ENCODE results near the gene OR10G2.
"Not testable (repeated sequence)": the region's sequence is repeated elsewhere in the genome, so short reads cannot be mapped to it uniquely, and the experiment has no call there.

The OR10G2 gene, protein sequence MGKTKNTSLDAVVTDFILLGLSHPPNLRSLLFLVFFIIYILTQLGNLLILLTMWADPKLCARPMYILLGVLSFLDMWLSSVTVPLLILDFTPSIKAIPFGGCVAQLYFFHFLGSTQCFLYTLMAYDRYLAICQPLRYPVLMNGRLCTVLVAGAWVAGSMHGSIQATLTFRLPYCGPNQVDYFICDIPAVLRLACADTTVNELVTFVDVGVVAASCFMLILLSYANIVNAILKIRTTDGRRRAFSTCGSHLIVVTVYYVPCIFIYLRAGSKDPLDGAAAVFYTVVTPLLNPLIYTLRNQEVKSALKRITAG

DNA sequence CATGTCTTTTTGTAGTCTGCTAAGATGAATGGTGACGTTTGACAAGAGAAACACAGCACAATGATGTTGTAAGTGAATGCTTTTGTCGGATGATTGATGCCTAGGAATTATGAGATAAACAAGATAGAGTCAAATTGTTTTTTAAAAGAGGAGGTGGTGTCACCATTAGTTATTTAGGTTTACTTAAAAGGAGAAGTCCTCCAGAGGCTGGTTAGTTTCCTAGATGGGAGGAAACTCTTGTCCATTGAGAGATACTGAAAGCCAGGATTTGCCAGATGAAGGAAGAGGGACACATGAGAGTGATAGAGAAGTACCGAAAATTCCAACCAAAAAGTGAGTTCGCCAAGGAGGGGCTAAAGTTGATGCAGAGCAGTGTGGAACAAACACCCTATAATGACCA lies at the start of gene OR10G2:
Gene OR10G2, minus strand, starts transcription at position 101 of the 400 bp plus-strand sequence. Its CDS starts 98 bp downstream, at position 3.
- DNase-seq = no peak

DNA sequence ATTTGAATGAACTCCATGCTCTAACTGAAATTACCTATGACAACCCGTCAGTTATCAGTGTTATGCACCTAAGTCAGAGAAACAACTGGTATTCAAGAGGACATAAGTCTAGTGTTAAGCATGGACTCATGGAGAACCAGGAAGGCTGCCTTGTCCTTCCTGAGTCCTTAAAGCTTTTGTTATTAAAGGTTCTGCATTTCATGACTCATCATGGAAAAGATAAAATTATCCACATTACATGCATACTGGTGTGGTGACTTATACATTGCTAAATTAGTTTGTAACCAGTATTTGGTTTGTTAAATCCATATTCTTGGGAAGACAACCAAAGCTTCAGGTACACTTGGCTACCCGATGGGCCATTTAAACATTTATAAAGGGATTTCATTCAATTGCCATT lies 45.3 kb upstream of the OR10G2 start:
- no peak for DNase-seq

DNA sequence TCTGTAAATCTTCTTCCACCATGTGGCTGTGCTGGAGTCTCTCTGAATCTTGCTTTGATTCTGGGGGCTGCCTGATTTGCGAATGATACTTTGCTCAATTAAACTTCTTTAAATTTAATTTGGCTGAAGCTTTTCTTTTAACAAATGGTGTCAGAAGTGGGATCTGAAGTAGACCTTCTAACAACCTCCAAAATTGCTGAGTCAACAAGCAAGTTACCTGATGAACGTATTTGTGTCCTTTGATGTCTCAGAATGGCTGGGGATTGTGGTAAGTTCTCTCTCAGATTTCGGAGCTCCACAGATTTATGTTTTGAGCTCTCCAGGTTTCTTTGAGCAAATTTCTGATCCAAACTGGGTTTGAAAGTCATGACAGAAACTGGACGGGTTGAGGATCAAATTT lies 40.8 kb upstream of the OR10G2 start:
- no peak for DNase-seq

DNA sequence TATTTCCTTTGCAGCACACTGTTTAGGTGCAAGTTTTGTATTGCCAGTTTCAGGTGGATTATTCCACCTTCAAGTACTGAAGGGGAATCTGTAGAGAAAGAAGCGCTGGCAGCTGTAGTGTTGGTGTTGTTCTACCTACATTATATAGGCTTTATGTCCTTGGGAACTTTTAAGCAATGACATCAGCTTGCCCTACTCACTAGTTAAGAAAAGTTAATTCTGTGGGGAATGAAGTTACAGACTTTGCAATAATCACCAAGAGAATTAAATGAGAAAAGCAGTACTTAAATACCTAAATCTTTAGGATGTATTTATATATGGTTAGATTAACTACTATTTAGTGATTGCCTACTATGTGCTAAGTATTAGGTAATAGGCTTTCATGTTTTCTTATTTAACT lies 39.0 kb upstream of the OR10G2 start, which contains the start of gene OR4E1:
Gene OR4E1, minus strand, starts transcription at position 101 of the 400 bp plus-strand sequence. CDS start 2,883 bp downstream, outside the sequence.
- DNase-seq = no peak

DNA sequence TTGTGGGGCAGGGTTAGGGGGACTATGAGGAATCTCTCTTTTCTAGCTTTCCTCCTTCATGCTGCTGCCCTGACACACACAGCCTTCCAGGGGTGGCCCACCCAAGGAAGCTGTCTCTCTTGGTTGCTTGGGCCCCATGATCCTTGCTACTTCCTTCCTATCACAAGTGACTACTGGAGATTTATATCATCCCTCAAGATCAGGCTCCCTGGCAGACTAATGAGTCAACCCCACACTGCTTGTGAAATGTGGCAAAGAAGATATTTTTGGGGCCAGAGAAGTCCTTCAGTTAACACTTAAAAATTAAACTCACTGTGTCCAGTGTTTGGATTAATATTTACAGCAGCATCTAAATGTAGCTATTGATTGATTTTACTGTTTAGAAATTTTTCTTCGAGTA lies 37.4 kb upstream of the OR10G2 start:
- no peak for DNase-seq

DNA sequence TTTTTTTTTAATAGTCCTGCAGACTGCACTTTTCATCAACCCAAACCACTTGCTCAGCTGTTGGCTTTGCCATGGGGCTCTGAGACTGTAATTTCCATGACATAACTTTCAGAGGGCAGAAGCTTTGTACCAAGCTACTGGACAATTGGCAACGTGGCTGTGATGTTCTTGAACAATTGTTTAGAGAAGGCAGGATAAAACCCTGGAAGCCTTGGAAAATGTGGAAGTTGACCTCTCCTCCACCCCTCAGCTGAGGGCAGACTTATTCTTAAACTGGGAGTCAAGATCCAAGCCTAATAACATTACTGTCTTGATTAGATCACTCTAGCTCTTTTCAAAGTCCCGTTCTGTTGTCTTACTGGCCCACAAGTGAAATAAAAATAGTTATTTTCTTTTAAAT lies 36.6 kb upstream of the OR10G2 start:
- DNase-seq = no peak

DNA sequence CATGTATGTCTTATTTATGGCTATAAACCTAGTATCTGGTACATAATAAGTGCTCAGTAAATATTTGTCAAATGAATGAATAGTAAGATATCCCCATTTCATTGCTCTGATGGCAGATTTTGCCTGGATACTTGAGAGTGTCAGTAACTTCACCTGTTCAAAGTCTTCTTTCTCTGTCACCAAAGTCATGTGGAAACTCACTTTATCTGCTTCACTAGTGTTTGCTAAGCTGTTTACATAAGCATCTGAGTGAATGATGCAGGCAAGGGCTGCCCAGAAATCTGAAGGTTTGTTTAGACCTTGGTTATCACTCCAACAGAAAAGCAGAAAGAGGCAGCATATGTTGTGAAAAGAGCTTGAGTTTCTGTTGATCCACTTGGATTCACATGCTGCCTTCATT lies 34.5 kb upstream of the OR10G2 start:
- DNase-seq = no peak

DNA sequence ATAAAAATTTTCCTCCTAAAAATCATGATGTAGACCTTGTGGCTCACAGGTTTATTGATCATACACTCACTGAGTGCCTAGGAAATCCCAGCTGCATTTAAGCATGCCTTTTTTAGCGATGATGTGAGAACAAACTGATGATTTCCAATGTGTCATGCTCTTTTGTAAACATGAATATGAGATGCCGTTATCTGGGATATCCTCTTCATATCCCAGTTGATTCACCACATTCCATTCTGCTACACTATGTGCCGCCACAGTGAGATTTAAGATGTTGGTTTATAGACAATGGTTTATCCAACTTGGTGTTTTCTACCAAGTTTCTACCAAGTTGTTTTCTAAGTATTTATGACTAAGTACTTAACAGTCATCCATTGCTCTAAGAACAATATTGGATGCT lies 33.6 kb upstream of the OR10G2 start:
- DNase-seq = no peak

DNA sequence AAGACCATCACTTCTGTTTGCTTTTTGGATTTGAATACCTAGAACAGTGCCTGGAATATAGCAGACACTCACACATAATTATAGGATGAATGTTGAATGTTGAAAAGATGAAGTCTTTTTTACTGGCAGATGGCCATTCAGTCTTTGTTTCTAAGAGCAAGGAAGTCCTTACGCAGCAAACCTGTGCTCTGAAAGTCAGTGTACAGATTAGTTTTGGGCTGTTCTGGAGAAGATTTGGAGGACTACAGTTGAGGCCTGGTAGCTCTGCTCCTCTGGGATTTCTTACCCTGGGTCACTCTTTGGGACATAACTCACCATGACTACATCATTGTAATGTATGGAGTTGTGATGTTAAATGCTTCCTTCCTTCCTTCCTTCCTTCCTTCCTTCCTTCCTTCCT lies 22.2 kb upstream of the OR10G2 start:
- DNase-seq = no peak

DNA sequence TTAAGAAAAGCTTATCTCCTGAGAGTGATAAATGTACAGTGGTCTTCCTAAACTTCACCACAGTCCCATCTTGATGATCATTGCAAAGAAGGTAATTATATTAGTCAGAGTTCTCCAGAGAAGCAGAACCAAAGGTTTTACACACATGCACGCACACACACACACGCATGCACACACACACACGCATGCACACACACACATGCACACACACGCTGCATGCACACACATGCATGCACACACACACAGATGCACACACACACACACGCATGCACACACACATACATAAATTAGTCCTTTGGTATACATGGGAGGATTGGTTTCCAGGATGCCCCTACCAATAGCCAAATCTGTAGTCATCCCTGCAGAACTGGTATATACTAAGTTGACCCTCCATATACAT lies 19.5 kb upstream of the OR10G2 start:
- DNase-seq = no peak

DNA sequence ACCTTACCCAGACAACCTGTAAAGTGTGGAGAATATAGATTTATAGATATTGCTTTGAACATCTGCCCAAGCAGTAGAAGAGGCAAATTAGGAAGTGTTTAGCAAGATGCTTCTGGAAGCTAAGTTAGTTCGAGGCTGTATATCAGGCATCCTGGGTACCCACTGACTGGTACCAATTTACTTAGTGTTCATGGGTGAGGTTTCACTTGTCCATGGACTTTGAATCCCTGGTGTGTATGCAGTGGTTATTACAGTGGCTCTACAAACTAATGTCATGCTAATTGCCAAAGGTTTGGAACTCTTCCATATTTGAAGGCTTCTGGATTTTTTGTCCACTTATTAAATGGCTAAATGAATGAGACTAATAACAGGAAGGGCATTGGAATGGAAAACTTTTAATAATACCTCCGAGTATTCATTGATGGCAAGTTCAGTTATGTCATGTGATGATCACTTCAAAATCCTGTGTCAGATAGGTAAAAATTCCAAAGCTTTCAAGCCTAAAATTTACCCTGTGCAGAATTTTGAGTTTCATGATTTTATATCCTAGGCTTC lies 18.7 kb upstream of the OR10G2 start, which contains the start of gene OR4E2:
Gene OR4E2, plus strand, starts transcription at position 505 of the 555 bp plus-strand sequence. CDS start 11,248 bp downstream, outside the sequence.
- DNase-seq = no peak

DNA sequence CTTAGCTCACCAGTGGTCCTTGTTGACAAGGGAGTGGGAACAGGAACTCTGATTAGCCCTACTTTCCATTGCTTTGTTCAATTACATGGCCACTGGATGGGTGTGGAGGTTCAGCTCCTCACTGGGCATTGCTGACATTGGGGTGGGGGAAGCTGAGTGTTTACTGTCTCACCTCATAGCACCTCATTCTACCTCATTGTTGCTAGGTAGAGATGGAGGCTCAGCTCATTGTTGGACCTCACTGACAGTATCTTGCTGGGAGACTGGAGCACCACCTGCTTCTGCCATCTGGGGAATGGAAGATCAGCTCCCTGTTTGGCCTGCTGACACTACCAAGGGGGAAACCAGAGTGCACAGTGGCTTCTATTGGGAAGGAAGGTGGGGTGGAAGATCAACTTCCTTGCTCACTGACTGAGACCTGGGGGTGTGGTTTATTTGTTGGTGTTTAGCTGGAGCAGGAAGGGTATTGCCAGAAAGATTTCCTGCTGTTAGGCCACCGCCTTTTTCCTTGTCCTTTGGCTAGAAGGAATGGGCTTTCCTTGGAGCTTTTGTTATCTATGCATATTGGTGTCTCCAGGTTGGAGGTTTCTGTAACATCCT lies 17.6 kb upstream of the OR10G2 start:
- DNase-seq = no peak

DNA sequence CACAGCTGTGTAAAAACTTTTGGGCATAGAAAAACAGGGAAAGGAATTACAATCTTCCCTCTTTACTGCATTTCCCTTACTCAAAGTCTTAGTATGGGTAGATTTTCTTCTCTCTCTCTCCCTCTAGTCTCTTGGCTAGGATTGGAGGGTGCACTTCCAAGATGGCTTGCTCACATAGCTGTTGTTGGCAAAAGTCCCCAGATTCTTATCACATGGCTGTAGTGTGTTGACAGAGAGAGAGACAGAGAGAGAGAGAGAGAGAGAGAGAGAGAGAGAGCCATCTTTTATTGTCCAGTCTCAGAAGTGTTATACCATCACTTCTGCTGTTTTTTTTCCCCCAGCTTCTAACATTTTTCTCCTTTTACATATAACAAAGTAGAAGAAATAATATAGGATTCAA lies 12.6 kb upstream of the OR10G2 start:
- no peak for DNase-seq

DNA sequence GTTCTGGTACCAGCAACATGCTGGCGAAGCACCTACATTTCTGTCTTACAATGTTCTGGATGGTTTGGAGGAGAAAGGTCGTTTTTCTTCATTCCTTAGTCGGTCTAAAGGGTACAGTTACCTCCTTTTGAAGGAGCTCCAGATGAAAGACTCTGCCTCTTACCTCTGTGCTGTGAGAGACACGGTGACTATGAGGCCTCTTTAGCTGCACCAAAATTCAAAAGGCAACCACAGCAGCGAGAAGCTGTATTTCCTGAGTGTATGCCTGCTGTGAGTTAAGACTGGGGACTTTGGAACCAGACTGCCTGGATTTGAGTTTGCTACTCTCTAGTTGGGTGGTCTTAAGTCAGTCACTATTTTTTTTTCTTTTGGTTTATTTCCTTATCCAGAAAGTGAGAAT lies 8.7 kb upstream of the OR10G2 start:
- no peak for DNase-seq

DNA sequence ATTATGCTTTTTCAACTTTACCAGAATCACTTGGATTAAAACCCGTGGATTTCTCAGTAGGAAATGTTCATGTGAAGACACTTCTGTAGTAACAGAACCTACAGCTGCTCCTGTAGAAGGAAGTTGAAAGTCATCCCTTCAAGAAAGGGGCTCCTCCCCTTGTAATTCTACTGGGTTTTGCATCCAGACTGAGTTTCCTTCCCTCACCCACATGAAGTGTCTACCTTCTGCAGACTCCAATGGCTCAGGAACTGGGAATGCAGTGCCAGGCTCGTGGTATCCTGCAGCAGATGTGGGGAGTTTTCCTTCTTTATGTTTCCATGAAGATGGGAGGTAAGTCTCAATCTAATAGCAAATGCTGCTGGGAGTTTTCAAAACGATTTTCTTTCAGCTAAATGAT lies 7.9 kb upstream of the OR10G2 start:
- DNase-seq = no peak

DNA sequence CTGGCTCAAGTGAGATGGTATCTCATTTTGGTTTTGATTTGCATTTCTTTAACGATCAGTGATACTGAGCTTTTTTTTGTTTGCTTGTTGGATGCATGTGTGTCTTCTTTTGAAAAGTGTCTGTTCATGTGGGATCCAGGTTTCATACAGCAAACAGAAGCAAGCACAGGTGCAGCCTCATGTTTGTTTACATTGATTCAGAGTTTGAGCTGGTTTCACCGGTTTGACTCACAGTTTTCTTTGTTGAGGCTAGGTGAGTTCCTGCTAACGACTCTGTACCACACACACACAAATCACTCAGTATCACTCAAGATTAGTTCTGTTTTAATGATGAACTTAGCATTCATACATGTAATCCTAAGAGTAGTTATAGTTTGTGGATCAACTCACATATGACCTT lies 3.7 kb downstream of the OR10G2 start:
- DNase-seq = no peak

DNA sequence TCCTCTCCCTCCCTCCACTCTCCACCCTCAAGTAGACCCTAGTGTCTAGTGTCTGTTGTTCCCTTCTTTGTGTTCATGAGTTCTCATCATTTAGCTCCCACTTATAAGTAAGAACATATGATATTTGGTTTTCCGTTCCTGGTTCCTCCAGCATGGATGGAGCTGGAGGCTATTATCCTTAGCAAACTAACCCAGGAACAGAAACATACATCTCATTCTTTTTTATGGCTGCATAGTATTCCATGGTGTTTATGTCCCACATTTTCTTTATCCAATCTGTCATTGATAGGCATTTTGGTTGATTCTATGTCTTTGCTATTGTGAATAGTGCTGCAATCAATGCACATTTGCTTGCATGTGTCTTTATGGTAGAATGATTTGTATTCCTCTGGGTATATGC lies 4.2 kb downstream of the OR10G2 start:
- DNase-seq = not testable (repeated sequence)

DNA sequence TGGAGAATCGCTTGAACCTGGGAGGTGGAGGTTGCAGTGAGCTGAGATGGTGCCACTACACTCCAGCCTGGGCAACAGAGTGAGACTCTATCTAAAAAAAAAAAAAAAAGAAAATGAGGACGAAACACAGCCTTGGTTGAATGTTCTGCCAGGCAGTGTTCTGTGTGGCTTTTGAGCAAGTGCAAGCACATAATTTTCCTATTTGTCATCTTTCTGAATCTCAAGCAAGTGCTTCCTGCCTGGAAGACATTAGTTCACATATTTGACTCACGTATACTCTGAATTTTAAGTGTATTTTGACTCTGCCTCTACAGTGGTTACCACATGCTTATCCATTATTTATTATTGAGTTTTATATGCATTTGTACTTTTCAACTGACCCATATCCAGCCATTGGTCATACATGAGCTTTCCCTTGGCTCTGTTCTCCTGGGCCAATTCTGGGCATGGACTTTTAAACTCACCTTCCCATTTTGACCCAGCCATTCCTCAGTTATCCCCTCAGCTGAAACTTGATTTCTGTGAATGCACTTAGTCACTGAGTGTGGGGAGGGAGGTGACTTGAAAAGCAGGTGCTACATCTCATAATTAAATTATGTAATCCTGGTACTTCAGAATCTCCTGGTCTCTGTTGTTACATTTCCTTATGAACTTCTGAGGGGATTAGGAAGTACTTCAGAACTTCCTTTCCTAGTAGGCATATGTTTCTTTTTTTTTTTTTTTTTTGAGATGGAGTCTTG lies 8.1 kb downstream of the OR10G2 start:
- DNase-seq = no peak

DNA sequence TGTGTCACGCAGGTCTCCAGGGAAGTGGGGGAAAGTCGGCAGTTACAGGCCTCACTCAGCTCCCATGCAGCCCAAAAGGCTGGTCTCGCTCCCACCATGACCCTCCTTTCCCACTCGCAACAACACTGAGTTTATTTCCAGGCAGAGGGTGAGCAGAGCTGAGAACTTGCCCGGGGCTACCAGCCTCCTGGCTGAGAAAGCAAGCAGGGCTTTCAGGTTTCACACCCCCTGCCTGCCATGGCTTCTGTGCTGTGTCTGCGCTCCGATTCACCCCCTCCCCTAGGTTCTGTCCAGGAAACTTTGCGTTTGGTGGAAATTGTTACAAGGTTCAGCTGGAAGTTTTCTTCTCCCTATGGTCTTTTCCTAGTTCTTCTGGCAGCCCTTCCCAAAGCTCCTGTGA lies 17.1 kb downstream of the OR10G2 start:
- DNase-seq = no peak

DNA sequence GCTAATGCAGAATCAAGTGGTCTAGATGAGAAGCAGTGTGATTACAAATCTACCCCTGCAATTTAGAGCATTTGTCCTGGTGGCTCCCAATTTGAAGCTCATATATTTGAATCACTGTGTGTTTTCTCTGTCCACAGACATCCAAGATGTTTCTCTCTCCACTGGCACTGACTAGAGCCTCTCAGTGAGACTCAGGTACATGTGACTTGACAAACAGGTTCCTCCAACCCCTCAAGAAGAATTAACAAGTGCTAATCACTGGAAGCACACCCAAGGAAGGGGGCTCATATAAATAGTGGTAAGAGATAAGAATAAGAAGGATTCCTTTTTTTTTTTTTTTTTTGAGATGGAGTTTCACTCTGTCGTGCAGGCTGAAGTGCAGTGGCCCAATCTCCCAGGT lies 20.5 kb downstream of the OR10G2 start:
- no peak for DNase-seq

DNA sequence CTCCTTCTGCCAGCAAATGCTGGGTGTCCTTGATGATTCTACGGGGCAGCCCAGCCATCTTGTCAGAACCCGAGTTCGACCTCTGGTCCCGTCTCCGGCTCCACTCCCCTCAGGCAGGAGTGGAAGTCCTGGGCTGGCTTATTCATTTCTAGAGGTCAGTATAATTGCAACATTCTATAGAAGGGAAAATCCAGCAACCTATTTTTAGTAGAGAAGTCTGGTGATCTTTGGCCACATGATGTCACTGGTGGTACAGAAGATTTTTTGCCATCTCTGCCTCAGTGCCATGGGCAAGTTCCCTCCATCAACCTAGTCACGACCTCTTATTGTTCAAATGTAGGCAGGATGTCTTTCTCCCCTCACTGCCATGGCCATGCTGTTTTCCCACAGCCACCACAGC lies 22.4 kb downstream of the OR10G2 start:
- DNase-seq = peak; percentile 0 to 6

DNA sequence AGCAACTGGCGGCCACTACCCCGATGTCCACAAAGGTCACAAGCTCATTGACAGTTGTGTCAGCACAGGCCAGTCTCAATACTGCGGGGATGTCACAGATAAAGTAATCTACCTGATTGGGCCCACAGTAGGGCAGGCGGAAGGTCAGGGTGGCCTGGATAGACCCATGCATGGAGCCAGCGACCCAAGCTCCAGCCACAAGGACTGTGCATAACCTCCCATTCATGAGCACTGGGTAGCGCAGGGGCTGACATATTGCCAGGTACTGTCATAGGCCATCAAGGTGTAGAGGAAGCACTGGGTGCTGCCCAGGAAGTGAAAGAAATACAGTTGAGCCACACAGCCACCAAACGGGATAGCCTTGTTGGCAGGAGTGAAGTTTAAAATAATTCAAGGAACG lies 32.6 kb downstream of the OR10G2 start:
- DNase-seq = not testable (repeated sequence)

DNA sequence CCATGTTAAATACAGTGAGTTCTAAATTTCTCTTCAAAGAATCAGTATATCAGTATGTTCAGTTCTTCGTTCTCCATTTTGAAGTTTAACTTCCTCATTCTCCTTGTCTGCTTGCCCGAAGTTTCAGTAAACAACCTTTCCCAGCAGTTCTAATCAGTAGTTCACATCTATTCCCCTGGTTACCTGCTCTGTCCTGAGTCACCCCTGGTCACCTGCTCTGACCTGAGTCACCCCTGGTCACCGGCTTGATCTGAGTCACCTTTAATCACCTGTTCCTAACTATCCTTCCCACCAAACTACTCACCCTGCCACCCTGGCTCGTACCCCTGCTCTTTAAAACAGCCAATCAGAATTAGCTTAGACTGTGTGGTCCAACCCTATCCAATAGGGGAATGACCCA lies 45.4 kb downstream of the OR10G2 start:
- no peak for DNase-seq
